ENCODE results near the gene HDAC10.
A peak's percentile ranks its signal among the peaks of the same experiment; 100 is the strongest.

The HDAC10 gene

DNA sequence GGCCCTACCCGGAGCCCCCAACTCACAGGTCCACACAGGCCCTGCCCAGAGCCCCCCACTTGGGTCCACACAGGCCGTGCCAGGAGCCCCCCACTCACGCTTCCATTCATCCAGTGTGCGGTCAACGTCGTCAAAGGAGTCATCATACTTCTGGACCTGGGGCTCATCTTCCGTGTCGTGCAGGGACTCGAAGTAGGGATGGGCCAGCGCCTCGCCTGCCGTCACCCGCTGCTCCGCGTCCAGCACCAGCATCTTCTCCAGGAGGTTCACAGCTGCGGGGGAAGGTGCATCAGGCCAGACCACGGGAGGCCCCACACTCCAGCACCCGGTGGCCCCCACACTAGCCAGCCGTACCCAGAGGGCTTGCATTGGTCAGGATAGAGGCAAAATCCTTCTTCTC is 4.0 kb upstream of the HDAC10 start:
- no peak for DNase-seq

DNA sequence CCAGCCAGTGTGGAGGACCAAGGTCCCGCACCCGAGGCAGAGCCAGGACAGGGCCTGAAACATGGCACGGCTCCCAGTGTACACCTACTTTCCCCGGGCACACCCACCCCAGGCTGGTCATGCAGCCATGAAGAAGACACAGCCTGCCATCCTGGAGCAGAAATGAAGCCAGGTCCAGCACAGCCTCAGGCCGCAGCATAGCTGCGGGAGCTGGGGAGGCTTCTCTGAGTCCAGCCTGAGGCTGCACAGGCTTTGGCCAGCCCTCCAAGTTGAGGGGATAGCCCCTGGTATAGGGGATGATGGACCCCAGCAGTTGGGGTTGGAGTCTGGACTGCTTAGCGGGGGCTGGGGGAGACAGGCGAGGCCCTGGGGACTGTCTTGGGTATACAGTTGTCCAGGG is 2.9 kb upstream of the HDAC10 start:
- no peak for DNase-seq

GRCh38 chr22:50253046-50253915 is 2.2 kb upstream of the HDAC10 start:
- DNase-seq: no peak

- DNase-seq: peak; percentile 59
Measured at GRCh38 chr22:50252082-50253045, 1.3 kb upstream of the HDAC10 start.

- DNase-seq: no peak
Measured at GRCh38 chr22:50251477-50252081, 514 bp upstream of the HDAC10 start.

GRCh38 chr22:50250249-50250554 is 863 bp downstream of the HDAC10 start:
- no peak for DNase-seq

DNA sequence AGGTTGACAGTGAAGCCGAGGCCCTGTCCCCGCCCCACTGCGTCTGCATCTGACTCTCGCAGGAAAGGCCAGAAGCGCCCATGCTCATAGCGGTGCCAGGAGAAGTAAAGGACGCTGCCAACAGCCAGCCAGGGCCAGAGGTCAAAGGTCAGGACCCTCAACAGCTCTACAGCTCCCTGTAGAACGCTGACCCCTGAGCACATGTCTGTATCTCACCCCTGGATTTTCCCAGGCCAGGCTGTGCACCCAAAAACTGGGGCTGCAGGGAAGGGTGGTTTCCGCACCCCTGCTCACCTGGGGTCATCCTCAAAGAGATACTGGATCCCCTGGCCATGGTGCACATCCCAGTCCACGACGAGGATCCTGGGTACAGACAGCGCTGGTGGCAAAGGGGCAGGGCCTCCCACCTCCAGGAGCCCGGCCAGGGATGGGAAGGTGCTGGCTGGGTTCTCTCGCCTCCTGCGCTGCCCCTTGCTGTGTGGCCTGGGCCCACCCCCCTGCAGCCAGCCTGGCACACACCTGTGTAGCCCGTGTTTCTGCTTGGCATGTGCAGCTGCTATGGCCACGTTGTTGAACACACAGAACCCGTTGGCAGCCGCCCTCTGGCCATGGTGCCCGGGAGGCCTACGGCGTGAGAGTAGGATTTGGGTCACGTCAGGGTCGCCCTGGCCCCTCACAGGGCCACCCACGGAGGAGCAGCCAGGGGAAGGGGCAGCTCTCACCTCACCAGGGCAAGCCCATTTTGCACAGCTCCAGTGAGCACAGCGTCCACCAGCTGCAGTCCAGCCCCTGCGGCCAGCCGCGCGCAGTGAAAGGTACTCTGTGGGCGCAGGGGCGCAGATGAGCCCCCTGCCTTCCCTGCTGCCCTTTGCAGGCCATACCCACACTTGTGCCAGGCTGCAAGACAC is 1.5 kb downstream of the HDAC10 start:
- DNase-seq: no peak

- no peak for DNase-seq
Measured at GRCh38 chr22:50248196-50249081, 2.6 kb downstream of the HDAC10 start.

GRCh38 chr22:50247748-50248147 is 3.3 kb downstream of the HDAC10 start:
- no peak for DNase-seq

DNA sequence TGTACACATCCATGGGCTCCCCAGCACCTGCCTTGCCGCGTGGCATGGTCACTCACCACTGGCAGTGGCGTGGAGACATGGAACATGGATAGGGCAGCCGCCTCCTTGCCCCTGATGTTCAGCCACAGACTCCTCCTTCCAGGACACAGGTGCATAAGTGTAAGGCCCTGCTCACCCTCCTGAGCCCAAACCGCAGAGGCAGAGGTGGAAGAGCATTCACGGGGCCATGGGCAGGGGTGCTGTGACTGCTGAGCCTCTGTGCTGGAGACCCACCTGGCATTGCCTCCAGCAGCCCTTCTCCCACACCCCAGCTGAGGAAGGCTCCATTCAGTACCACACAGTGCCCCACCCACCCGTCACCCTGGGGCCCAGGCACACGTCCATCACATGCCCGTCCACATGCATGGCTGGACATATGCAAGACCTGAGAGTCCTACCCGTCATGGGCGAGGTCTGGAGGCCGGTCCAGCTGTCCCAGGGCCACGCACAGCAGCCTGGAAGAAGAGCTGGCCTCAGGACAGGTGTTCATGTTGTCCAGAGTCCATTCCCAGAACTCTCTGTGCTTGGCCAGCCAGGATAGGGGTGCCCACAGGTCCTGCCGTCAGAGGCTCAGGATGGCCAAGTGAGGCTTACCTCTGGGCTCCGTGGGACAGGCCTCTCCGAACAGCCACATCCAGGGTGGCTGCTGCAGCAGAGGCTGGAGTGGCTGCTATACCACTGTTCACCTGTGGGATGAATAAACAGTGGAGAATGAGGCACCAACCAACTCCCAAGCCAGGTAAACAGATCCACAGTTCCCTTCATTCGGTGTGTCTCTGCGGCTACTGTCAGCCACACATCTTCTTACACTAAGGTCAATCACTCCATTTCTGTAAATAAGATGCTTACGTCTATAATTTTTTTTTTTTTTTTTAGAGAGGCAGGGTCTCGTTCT is 4.6 kb downstream of the HDAC10 start:
- no peak for DNase-seq

GRCh38 chr22:50245214-50246072 is 5.6 kb downstream of the HDAC10 start:
- no peak for DNase-seq

DNA sequence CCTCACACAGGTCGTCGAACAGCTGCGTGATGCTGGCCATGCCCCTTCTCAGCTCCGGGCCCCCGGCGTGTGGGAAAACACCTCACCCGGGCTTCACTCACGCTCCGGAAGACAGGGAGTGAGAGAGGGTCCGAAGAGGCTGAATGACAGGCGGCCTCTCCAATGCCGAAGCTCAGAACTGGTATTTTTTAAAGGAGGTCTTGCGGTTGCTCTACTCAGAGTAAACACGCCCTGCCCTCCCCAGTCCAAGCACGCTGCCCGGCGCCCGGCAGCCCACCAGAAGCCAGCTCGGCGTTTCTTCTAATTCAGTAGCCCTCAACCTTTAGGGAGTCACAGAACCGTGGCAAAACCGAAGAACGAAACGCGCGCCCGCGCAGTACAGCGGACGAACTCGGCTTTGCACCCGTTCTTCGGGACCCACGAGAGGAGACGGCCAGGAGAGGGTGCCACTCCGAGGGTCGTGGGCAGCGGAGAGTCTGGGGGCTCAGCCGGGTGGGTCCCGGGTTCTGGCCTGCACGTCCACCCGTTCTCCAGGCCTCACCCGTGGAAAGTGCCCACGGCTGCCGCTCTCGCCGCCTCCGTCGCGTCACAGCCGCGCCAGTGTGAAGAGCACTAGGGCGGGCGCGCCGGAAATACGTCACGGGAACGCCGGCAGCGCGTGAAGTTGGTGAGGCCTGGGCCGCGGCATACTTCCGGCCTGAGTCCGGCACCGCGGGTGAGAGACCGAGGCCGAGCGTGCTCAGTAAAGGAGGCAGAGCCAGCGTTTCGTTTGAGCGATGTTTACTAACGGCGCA is 6.4 kb downstream of the HDAC10 start, which contains the start of gene TUBGCP6:
Gene TUBGCP6, minus strand, starts transcription at position 604 of the 794 bp plus-strand sequence. Its CDS starts 564 bp downstream, at position 40.
- DNase-seq: peak; percentile 86

DNA sequence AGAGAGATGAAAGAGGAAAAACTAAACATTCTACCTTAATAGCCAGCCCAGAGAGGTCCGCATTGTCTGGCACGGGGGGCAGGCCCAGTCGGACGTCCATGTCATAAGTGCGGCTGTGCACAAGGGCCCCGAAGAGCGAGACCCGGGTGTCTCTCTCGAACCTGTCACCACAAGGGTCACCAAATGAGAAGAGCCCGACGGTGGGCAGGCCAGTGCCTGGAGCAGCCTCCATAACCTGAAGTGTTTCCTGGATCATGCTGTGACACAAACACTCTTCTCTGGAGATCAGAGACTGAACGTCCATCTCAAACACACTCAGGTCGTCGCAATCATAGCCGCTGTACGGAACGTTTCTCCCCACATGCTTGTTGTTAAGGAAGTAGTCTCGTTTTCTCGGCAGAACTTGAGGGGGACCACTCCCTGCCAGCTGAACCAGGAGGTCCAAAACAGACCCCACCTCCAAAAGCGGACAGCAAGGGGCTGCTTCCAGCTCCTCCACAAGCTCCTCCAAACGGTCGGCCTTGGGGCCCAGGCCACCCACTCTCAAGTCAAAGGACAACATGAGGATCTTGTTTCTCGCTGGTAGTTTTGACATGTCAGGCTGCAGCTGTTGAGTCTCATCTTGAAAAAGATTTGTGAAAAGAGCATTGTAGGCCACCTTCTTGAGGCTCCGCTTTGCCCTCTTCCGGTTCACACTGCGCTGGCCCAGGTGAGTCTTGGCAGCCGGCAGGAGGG is 7.2 kb downstream of the HDAC10 start:
- no peak for DNase-seq

- no peak for DNase-seq
Measured at GRCh38 chr22:50242406-50242949, 8.6 kb downstream of the HDAC10 start.

GRCh38 chr22:50238755-50239154 is 12.3 kb downstream of the HDAC10 start:
- no peak for DNase-seq

- no peak for DNase-seq
Measured at GRCh38 chr22:50236731-50237409, 14.2 kb downstream of the HDAC10 start.
